Glutamatergic neuron (in vitro differentiated cells): ENCODE data around the gene NOA1. TPM values are rescaled to one million over a fixed set of nuclear protein-coding genes. Genes with fewer than 3 reads are reported as not detected.

Source experiments
- DNase-seq: peaks from one replicate; pipeline ENCODE4 v3.0.0; 2022
- H3K27ac Mint-ChIP-seq: one replicate; pipeline ENCODE4 v1.8.0; 2020; ENCODE audit warnings: mild to moderate bottlenecking, mixed read lengths, inconsistent platforms; ENCODE audit not compliant: unreplicated experiment
- H3K27me3 Mint-ChIP-seq: one replicate; pipeline ENCODE4 v1.8.0; 2020; ENCODE audit warnings: mild to moderate bottlenecking, moderate library complexity, mixed read lengths, inconsistent platforms; ENCODE audit not compliant: unreplicated experiment
- H3K36me3 Mint-ChIP-seq: one replicate; pipeline ENCODE4 v1.8.0; 2020; ENCODE audit warnings: mild to moderate bottlenecking, mixed read lengths, inconsistent platforms; ENCODE audit not compliant: unreplicated experiment
- H3K4me1 Mint-ChIP-seq: one replicate; pipeline ENCODE4 v1.8.0; 2020; ENCODE audit warnings: mild to moderate bottlenecking, low read depth, mixed read lengths, inconsistent platforms; ENCODE audit not compliant: unreplicated experiment
- H3K4me3 Mint-ChIP-seq: one replicate; pipeline ENCODE4 v1.8.0; 2020; ENCODE audit warnings: mild to moderate bottlenecking, mixed read lengths, inconsistent platforms; ENCODE audit not compliant: unreplicated experiment
- H3K9me3 Mint-ChIP-seq: one replicate; pipeline ENCODE4 v1.8.0; 2020; ENCODE audit warnings: mild to moderate bottlenecking, moderate library complexity, mixed read lengths, inconsistent platforms; ENCODE audit not compliant: unreplicated experiment
- total RNA-seq: library from RNA; stranded (reverse); fragmentation: NEBNext Ultra II Directional; extraction: Animal tissue kit (Norgen Biotek cat#: 25700); gene quantifications from one replicate; pipeline ENCODE4 v1.2.1, GENCODE V29; 2021; ENCODE audit not compliant: unreplicated experiment
- TF ChIP-seq, protein P1 (sequence below): fragments of 200-600 bp; sonication (generic); IDR thresholded peaks from one replicate; pipeline ENCODE4 v1.5.0; 2021; ENCODE audit not compliant: partially characterized antibody, unreplicated experiment

The NOA1 gene
- total RNA-seq, 1 donor from 2014 or later: 10.3 TPM

- peaks cover 11% of the 10 kb centered on the region for H3K36me3 Mint-ChIP-seq
- H3K4me1 Mint-ChIP-seq: peaks cover 8% of the 10 kb centered on the region
- peak overlapping the region; percentile 79 for H3K27ac Mint-ChIP-seq
- H3K4me3 Mint-ChIP-seq: peak overlapping the region; percentile 93
- peaks cover 6% of the 10 kb centered on the region for H3K27me3 Mint-ChIP-seq
- H3K9me3 Mint-ChIP-seq: peaks cover 9% of the 10 kb centered on the region
- DNase-seq: peak; percentile 24
- TF ChIP-seq, protein P1, sequence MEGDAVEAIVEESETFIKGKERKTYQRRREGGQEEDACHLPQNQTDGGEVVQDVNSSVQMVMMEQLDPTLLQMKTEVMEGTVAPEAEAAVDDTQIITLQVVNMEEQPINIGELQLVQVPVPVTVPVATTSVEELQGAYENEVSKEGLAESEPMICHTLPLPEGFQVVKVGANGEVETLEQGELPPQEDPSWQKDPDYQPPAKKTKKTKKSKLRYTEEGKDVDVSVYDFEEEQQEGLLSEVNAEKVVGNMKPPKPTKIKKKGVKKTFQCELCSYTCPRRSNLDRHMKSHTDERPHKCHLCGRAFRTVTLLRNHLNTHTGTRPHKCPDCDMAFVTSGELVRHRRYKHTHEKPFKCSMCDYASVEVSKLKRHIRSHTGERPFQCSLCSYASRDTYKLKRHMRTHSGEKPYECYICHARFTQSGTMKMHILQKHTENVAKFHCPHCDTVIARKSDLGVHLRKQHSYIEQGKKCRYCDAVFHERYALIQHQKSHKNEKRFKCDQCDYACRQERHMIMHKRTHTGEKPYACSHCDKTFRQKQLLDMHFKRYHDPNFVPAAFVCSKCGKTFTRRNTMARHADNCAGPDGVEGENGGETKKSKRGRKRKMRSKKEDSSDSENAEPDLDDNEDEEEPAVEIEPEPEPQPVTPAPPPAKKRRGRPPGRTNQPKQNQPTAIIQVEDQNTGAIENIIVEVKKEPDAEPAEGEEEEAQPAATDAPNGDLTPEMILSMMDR: no peak
Measured at GRCh38 chr4:56976283-56976836, 1.0 kb downstream of the NOA1 start.

DNA sequence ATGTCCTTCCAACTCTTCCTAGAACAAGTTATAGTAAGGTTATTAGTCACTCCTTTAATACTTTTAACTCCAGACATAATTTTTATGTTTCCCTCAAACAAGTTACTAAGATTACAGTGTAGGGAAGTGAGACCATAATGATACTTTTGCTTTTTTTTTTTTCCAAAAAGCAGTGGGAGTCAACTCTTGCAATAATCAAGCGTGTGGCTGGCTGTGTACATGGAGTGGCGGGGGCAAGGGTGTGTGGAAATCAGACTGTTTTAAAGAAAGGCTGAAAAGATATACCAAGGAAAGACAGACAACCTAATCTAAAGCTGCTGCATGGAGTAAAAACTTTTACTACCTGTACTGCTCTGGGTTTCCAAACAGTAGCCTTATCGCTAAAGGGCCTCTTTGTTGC lies 4.1 kb downstream of the NOA1 start:
- DNase-seq: no peak
- no peak overlapping the region for H3K4me3 Mint-ChIP-seq
- peaks cover 11% of the 10 kb centered on the region for H3K36me3 Mint-ChIP-seq
- H3K27ac Mint-ChIP-seq: no peak overlapping the region
- H3K27me3 Mint-ChIP-seq: peaks cover 6% of the 10 kb centered on the region
- H3K4me1 Mint-ChIP-seq: peaks cover 5% of the 10 kb centered on the region
- TF ChIP-seq, protein P1: no peak
- H3K9me3 Mint-ChIP-seq: peaks cover 9% of the 10 kb centered on the region

DNA sequence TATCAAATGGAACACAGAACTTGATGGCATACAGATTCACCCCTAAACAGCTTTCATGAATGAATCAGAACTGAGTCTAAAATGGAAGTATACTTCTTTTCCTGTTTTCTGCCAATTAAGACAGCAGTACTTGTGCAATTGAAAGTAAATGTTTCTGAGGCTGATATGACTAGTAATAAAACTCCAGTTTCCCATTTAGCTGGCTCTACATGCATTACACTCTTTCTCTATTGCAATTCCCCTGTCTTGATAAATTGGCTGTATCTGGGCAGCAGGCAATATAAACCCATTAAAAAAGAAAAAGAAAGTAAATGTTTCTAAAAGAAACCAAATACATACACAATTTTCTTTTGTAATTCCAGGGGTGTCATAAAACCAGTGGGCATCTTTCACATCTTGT lies 4.6 kb downstream of the NOA1 start:
- no peak overlapping the region for H3K27ac Mint-ChIP-seq
- peaks cover 5% of the 10 kb centered on the region for H3K4me1 Mint-ChIP-seq
- H3K9me3 Mint-ChIP-seq: peaks cover 9% of the 10 kb centered on the region
- H3K4me3 Mint-ChIP-seq: no peak overlapping the region
- peaks cover 11% of the 10 kb centered on the region for H3K36me3 Mint-ChIP-seq
- TF ChIP-seq, protein P1: no peak
- H3K27me3 Mint-ChIP-seq: peaks cover 6% of the 10 kb centered on the region
- DNase-seq: no peak

DNA sequence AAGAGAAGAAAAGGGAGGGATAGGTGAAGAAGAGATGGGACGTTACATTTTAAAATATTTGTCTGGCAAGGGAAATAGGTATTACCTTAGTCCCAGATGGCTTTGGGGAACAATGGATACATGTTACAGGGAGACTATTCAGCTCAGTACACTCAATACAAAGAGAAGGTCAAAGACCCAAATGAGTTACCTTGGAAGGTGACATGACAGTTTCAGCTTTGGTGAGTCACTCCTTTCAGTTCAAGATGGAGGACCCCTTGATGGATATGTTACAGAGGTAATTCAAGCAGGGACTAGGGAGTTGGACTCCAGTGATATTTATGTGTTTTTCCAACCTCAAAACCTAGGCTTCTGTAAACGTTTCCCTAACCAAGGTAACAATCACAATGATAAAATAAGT lies 5.0 kb downstream of the NOA1 start:
- peaks cover 11% of the 10 kb centered on the region for H3K36me3 Mint-ChIP-seq
- DNase-seq: no peak
- H3K27me3 Mint-ChIP-seq: peaks cover 6% of the 10 kb centered on the region
- peaks cover 5% of the 10 kb centered on the region for H3K4me1 Mint-ChIP-seq
- H3K9me3 Mint-ChIP-seq: peaks cover 5% of the 10 kb centered on the region
- TF ChIP-seq, protein P1: no peak
- no peak overlapping the region for H3K4me3 Mint-ChIP-seq
- H3K27ac Mint-ChIP-seq: peak overlapping the region; percentile 15

- no peak for DNase-seq
- Mint-ChIP-seq H3K9me3 (peaks cover 4% of the 10 kb centered on the region), H3K36me3 (peaks cover 11% of the 10 kb centered on the region), H3K27ac (no peak overlapping the region), H3K4me1 (peaks cover 5% of the 10 kb centered on the region), H3K4me3 (no peak overlapping the region), H3K27me3 (peaks cover 5% of the 10 kb centered on the region)
- TF ChIP-seq, protein P1: no peak
Measured at GRCh38 chr4:56971383-56971782, 6.0 kb downstream of the NOA1 start.
